GM21367 (cell line): ENCODE results near the gene GPR141.
A peak's percentile ranks its signal among the peaks of the same experiment; 100 is the strongest.

Experiments
- ATAC-seq: cut with Tn5 transposase; IDR thresholded peaks from one replicate; pipeline ENCODE4 v1.9.1; 2021; ENCODE audit not compliant: unreplicated experiment

GPR141 gene

GRCh38 chr7:37729181-37729580, 45.6 kb downstream of the GPR141 start:
- no peak for ATAC-seq

- ATAC-seq, result no peak
Observed at GRCh38 chr7:37730501-37730900, 46.9 kb downstream of the GPR141 start.

GRCh38 chr7:37732253-37732652, 48.7 kb downstream of the GPR141 start:
- ATAC-seq, result peak; percentile 68

GRCh38 chr7:37732888-37733287, 49.3 kb downstream of the GPR141 start:
- ATAC-seq, result no peak

GRCh38 chr7:37735196-37735595, 51.6 kb downstream of the GPR141 start:
- no peak for ATAC-seq

- ATAC-seq, result no peak
Observed at GRCh38 chr7:37738321-37738720, 54.8 kb downstream of the GPR141 start.

- ATAC-seq, result no peak
Observed at GRCh38 chr7:37740398-37740797, 56.8 kb downstream of the GPR141 start.

GRCh38 chr7:37741776-37742175, 58.2 kb downstream of the GPR141 start:
- ATAC-seq, result no peak

- no peak for ATAC-seq
Observed at GRCh38 chr7:37751096-37751495, 67.5 kb downstream of the GPR141 start.

- no peak for ATAC-seq
Observed at GRCh38 chr7:37753398-37754050, 70.0 kb downstream of the GPR141 start.

- ATAC-seq, result no peak
Observed at GRCh38 chr7:37756797-37757551, 73.4 kb downstream of the GPR141 start.

- no peak for ATAC-seq
Observed at GRCh38 chr7:37757563-37757962, 74.0 kb downstream of the GPR141 start.

- no peak for ATAC-seq
Observed at GRCh38 chr7:37758501-37759045, 75.0 kb downstream of the GPR141 start.

- no peak for ATAC-seq
Observed at GRCh38 chr7:37759526-37759925, 76.0 kb downstream of the GPR141 start.

GRCh38 chr7:37765421-37765829, 81.9 kb downstream of the GPR141 start:
- ATAC-seq, result no peak

- ATAC-seq, result peak; percentile 59
Observed at GRCh38 chr7:37765872-37766525, 82.4 kb downstream of the GPR141 start.

GRCh38 chr7:37768611-37769010, 85.0 kb downstream of the GPR141 start:
- ATAC-seq, result no peak

- ATAC-seq, result no peak
Observed at GRCh38 chr7:37769291-37769690, 85.7 kb downstream of the GPR141 start.

- ATAC-seq, result no peak
Observed at GRCh38 chr7:37769726-37770125, 86.2 kb downstream of the GPR141 start.

- ATAC-seq, result no peak
Observed at GRCh38 chr7:37770838-37771237, 87.3 kb downstream of the GPR141 start.

- no peak for ATAC-seq
Observed at GRCh38 chr7:37771342-37771741, 87.8 kb downstream of the GPR141 start.

- no peak for ATAC-seq
Observed at GRCh38 chr7:37771801-37772200, 88.2 kb downstream of the GPR141 start.
